Middle frontal gyrus (tissue), 1 donor: ENCODE results near the gene CECR2.

Experiments
- DNase-seq: peaks from one replicate; pipeline ENCODE4 v3.0.0-alpha.2; 2015; ENCODE audit warnings: low spot score; ENCODE audit errors: extremely low spot score

CECR2 gene

GRCh38 chr22:17446698-17447097 lies 77.4 kb downstream of the CECR2 start:
- DNase-seq: no peak

GRCh38 chr22:17451316-17451715 lies 82.1 kb downstream of the CECR2 start:
- DNase-seq: no peak

- no peak for DNase-seq
Observed at GRCh38 chr22:17460895-17461294, 91.6 kb downstream of the CECR2 start.

- DNase-seq: no peak
Observed at GRCh38 chr22:17470880-17471500, 101.7 kb downstream of the CECR2 start.

- DNase-seq: no peak
Observed at GRCh38 chr22:17471886-17472535, 102.8 kb downstream of the CECR2 start.

- no peak for DNase-seq
Observed at GRCh38 chr22:17472932-17473331, 103.7 kb downstream of the CECR2 start.

- DNase-seq: no peak
Observed at GRCh38 chr22:17475318-17476230, 106.3 kb downstream of the CECR2 start.

- DNase-seq: no peak
Observed at GRCh38 chr22:17476838-17477237, 107.6 kb downstream of the CECR2 start.

- DNase-seq: no peak
Observed at GRCh38 chr22:17477391-17477833, 108.2 kb downstream of the CECR2 start.

GRCh38 chr22:17479135-17479534 lies 109.9 kb downstream of the CECR2 start:
- no peak for DNase-seq

GRCh38 chr22:17481424-17481823 lies 112.2 kb downstream of the CECR2 start:
- no peak for DNase-seq

GRCh38 chr22:17483688-17484372 lies 114.6 kb downstream of the CECR2 start:
- no peak for DNase-seq

GRCh38 chr22:17484608-17485007 lies 115.3 kb downstream of the CECR2 start:
- DNase-seq: no peak

- no peak for DNase-seq
Observed at GRCh38 chr22:17486313-17486712, 117.1 kb downstream of the CECR2 start.

- no peak for DNase-seq
Observed at GRCh38 chr22:17486719-17487118, 117.5 kb downstream of the CECR2 start.

GRCh38 chr22:17489101-17489500 lies 119.8 kb downstream of the CECR2 start:
- no peak for DNase-seq

GRCh38 chr22:17491090-17491640 lies 121.9 kb downstream of the CECR2 start:
- no peak for DNase-seq

- peak; percentile 21 for DNase-seq
Observed at GRCh38 chr22:17492247-17492646, 123.0 kb downstream of the CECR2 start.

GRCh38 chr22:17493419-17493981 lies 124.2 kb downstream of the CECR2 start:
- DNase-seq: no peak

GRCh38 chr22:17496841-17497240 lies 127.6 kb downstream of the CECR2 start:
- no peak for DNase-seq
